K562 (cell line): ENCODE results near the gene NDUFB10. TPM values are rescaled to one million over a fixed set of nuclear protein-coding genes. Genes with fewer than 3 reads are reported as not detected.

Source experiments
- CHD1 ChIP-seq: fragments of 200-600 bp; sonication (generic); IDR thresholded peaks from one replicate; pipeline ENCODE4 v1.6.1; 2012; ENCODE audit warnings: mild to moderate bottlenecking, moderate library complexity, low read length, inconsistent platforms
- EP300 ChIP-seq: IDR thresholded peaks from 2 replicates; pipeline ENCODE4 v1.6.1; 2012; ENCODE audit warnings: low read length, improper control_type of control experiment
- HDAC1 ChIP-seq, 2 experiments: fragments of 450-650 bp; IDR thresholded peaks; 2 replicates each; pipeline ENCODE4 v1.6.1; 2016 to 2017; ENCODE audit warnings: inconsistent platforms in 1 of 2, mild to moderate bottlenecking in 1 of 2, moderate library complexity in 1 of 2
- KDM1A ChIP-seq, 2 experiments: fragments of 450-650 bp; IDR thresholded peaks; 2 replicates each; pipeline ENCODE4 v1.6.1; 2016; ENCODE audit warnings: mild to moderate bottlenecking in 2 of 2
- MEIS2 ChIP-seq: fragments of 450-650 bp; IDR thresholded peaks from 2 replicates; pipeline ENCODE4 v1.6.1; 2014; ENCODE audit warnings: mild to moderate bottlenecking; ENCODE audit not compliant: partially characterized antibody
- SIN3A ChIP-seq, 2 experiments: fragments of 150-350 bp in 1 of 2; IDR thresholded peaks; 2 replicates each; pipeline ENCODE4 v1.6.1; 2011 to 2016; ENCODE audit warnings: borderline replicate concordance in 2 of 2, low read depth in 2 of 2, low read length in 2 of 2, mild to moderate bottlenecking in 2 of 2, moderate library complexity in 2 of 2; ENCODE audit not compliant: control insufficient read depth in 1 of 2
- STAG1 ChIP-seq: sonication (generic); formaldehyde crosslinking; IDR thresholded peaks from 2 replicates; pipeline ENCODE4 v1.5.0; 2020; ENCODE audit warnings: missing genetic modification reagents, borderline replicate concordance
- UBTF ChIP-seq, 2 experiments: IDR thresholded peaks; 2 replicates each; pipeline ENCODE4 v1.6.1; 2012; ENCODE audit warnings: improper control_type of control experiment in 2 of 2, low read depth in 2 of 2, low read length in 2 of 2, borderline replicate concordance in 1 of 2
- VEZF1 ChIP-seq: fragments of 200-800 bp; sonication (Bioruptor generic); IDR thresholded peaks from 2 replicates; pipeline ENCODE4 v1.6.1; 2017; ENCODE audit warnings: missing genetic modification characterization, missing compliant biosample characterization
- ZC3H4 ChIP-seq: sonication (generic); formaldehyde crosslinking; IDR thresholded peaks from 2 replicates; pipeline ENCODE4 v1.9.0; 2021; ENCODE audit warnings: missing genetic modification reagents, borderline replicate concordance
- ZNF121 ChIP-seq: sonication (generic); formaldehyde crosslinking; conservative IDR thresholded peaks from 2 replicates; pipeline ENCODE4 v1.8.0; 2022; ENCODE audit warnings: missing genetic modification reagents
- polyA plus RNA-seq, 8 experiments: library from polyadenylated mRNA; depleted of rRNA in 4 of 8; stranded (reverse) in 5 of 8; unstranded in 3 of 8; fragments of >200 nt; fragmentation: Nextera tagmentation in 2 of 8; fragmentation: Illumina TruSeq in 1 of 8; extraction: Ambion mirVana in 2 of 8; extraction: Trizol in 1 of 8; gene quantifications; 2 replicates each; pipeline versions ENCODE4 v1.2.1 to v1.2.3, GENCODE V29; 2011 to 2014; ENCODE audit warnings: inconsistent platforms in 1 of 8, missing spikeins in 1 of 8
- total RNA-seq, 7 experiments: library from RNA; depleted of rRNA in 6 of 7; stranded (reverse); fragments of >200 nt in 6 of 7; fragmentation: Illumina TruSeq in 2 of 7; extraction: Trizol in 2 of 7; gene quantifications; 2 replicates each; pipeline versions ENCODE4 v1.2.1 to v1.2.3, GENCODE V29; 2011 to 2021; ENCODE audit warnings: low replicate concordance in 1 of 7

The NDUFB10 gene
- total and polyA plus RNA-seq, 9 of the 15 experiments (the other 6 are each of a cell fraction or from before 2014, with no cell fraction given) = 69.3 to 527 (median 161) TPM

DNA sequence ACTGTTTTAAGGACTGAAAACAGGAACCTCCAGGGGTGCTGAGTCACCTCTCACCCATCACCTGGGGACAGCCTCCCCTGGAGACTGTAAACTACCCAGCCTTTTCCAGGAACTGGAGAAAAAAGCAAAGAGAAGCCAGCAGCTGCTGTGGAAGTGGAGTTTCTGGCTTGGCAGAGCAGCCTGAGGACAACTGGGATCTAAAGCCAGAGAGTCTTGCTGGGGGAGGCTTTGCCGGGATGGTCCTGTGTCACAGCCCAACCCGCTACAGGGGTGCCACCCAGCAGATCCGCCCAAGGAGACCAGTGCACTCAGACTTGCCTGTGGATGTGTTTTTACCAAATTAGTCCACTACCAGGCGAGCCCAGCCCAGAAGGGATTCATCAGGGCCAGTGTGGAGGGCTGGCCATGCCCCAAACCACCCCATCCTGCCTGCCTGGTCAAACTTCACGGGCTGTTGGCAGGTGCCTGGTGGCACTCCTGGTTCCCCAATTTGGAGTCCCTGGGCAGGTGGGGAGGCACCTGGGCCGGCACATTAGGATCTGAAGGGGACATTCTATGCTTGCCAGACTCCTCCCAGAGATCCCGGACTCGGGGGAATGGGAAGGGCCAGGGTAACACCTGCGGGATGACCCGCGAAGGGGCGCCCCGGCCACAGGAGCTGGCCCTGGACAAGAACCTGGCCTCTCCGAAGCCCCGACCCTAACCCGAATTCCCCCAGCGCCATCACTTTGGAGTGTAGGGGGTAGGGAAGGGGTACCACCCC is 17.1 kb upstream of the NDUFB10 start (continued):
- TF ChIP-seq VEZF1 (CRISPR knock-in tag) = peak; percentile 32; the same call in 1 of the 2 replicates
- TF ChIP-seq MEIS2 = peak; percentile 89
- peak in 1 of 2 experiments; percentile 50; a peak in 1 of 4 replicates for TF ChIP-seq UBTF (IDR thresholded peaks at IDR 0.05; ENCODE audit: borderline replicate concordance in 1 of 2, low read depth in 2 of 2, low read length in 2 of 2)
- 0 out of 2 replicates have a peak, but pooled peaks have one; percentile 16 for TF ChIP-seq STAG1 (CRISPR knock-in tag)
- peak in 1 of 2 experiments; percentile 58; a peak in 2 of 4 replicates for TF ChIP-seq SIN3A (IDR thresholded peaks at IDR 0.05; ENCODE audit: borderline replicate concordance in 2 of 2, control insufficient read depth in 1 of 2, low read depth in 2 of 2, low read length in 2 of 2)
- peak; percentile 53 for TF ChIP-seq EP300
- TF ChIP-seq CHD1 = peak; percentile 55
- peak; percentile 51; the same call in 1 of the 2 replicates for TF ChIP-seq ZC3H4 (CRISPR knock-in tag)
- no peak for TF ChIP-seq ZNF121 (CRISPR knock-in tag)
- TF ChIP-seq HDAC1 (IDR thresholded peaks at IDR 0.05) = peak in 1 of 2 experiments; percentile 40; a peak in 1 of 4 replicates
- no peak; a peak in 1 of 4 replicates for TF ChIP-seq KDM1A (IDR thresholded peaks at IDR 0.05)
